ENCODE results near the gene ADI1.

The ADI1 gene

GRCh38 chr2:3489764-3490115 is 29.6 kb downstream of the ADI1 start:
- TF ChIP-seq CEBPB (IDR thresholded peaks at IDR 0.05) = no peak
- no peak for TF ChIP-seq USF1 (IDR thresholded peaks at IDR 0.05)
- TF ChIP-seq CREB1 (IDR thresholded peaks at IDR 0.05; ENCODE audit: low read depth) = no peak
- no peak for TF ChIP-seq YY1 (IDR thresholded peaks at IDR 0.05; ENCODE audit: low read depth)
- no peak for TF ChIP-seq RAD21 (IDR thresholded peaks at IDR 0.05; ENCODE audit: low read depth)
- no peak for TF ChIP-seq ZBTB7A (IDR thresholded peaks at IDR 0.05; ENCODE audit: low read depth)
- no peak for TF ChIP-seq TCF12 (IDR thresholded peaks at IDR 0.05; ENCODE audit: low read depth)
- TF ChIP-seq EP300 (IDR thresholded peaks at IDR 0.05; ENCODE audit: borderline replicate concordance) = no peak
- no peak for TF ChIP-seq FOXM1 (IDR thresholded peaks at IDR 0.05; ENCODE audit: borderline replicate concordance, low read depth)
- TF ChIP-seq NFIC (IDR thresholded peaks at IDR 0.05) = no peak

GRCh38 chr2:3488855-3489763 is 30.2 kb downstream of the ADI1 start:
- no peak for TF ChIP-seq ZBTB7A (IDR thresholded peaks at IDR 0.05; ENCODE audit: low read depth)
- TF ChIP-seq TEAD4 (IDR thresholded peaks at IDR 0.05) = no peak
- no peak for TF ChIP-seq USF1 (IDR thresholded peaks at IDR 0.05)
- no peak for TF ChIP-seq RAD21 (IDR thresholded peaks at IDR 0.05; ENCODE audit: low read depth)
- no peak for TF ChIP-seq REST (IDR thresholded peaks at IDR 0.05; ENCODE audit: low read depth)
- no peak for TF ChIP-seq TCF12 (IDR thresholded peaks at IDR 0.05; ENCODE audit: low read depth)
- TF ChIP-seq CREB1 (IDR thresholded peaks at IDR 0.05; ENCODE audit: low read depth) = no peak
- TF ChIP-seq EGR1 (IDR thresholded peaks at IDR 0.05) = no peak
- TF ChIP-seq NFIC (IDR thresholded peaks at IDR 0.05) = no peak
- no peak for TF ChIP-seq FOXM1 (IDR thresholded peaks at IDR 0.05; ENCODE audit: borderline replicate concordance, low read depth)
- TF ChIP-seq CEBPB (IDR thresholded peaks at IDR 0.05) = no peak
- TF ChIP-seq EP300 (IDR thresholded peaks at IDR 0.05; ENCODE audit: borderline replicate concordance) = no peak
- TF ChIP-seq TAF1 (IDR thresholded peaks at IDR 0.05; ENCODE audit: low read depth) = no peak
- TF ChIP-seq MAX (IDR thresholded peaks at IDR 0.05) = no peak
- no peak for TF ChIP-seq YY1 (IDR thresholded peaks at IDR 0.05; ENCODE audit: low read depth)

- TF ChIP-seq ZBTB7A (IDR thresholded peaks at IDR 0.05; ENCODE audit: low read depth) = no peak
- no peak for TF ChIP-seq NFIC (IDR thresholded peaks at IDR 0.05)
- TF ChIP-seq TAF1 (IDR thresholded peaks at IDR 0.05; ENCODE audit: low read depth) = no peak
- no peak for TF ChIP-seq FOXM1 (IDR thresholded peaks at IDR 0.05; ENCODE audit: borderline replicate concordance, low read depth)
- no peak for TF ChIP-seq TEAD4 (IDR thresholded peaks at IDR 0.05)
- TF ChIP-seq TCF12 (IDR thresholded peaks at IDR 0.05; ENCODE audit: low read depth) = no peak
- no peak for TF ChIP-seq MAX (IDR thresholded peaks at IDR 0.05)
- TF ChIP-seq YY1 (IDR thresholded peaks at IDR 0.05; ENCODE audit: low read depth) = no peak
- no peak for TF ChIP-seq USF1 (IDR thresholded peaks at IDR 0.05)
- TF ChIP-seq CREB1 (IDR thresholded peaks at IDR 0.05; ENCODE audit: low read depth) = no peak
- TF ChIP-seq REST (IDR thresholded peaks at IDR 0.05; ENCODE audit: low read depth) = no peak
- no peak for TF ChIP-seq CEBPB (IDR thresholded peaks at IDR 0.05)
- no peak for TF ChIP-seq EGR1 (IDR thresholded peaks at IDR 0.05)
- TF ChIP-seq RAD21 (IDR thresholded peaks at IDR 0.05; ENCODE audit: low read depth) = no peak
- TF ChIP-seq EP300 (IDR thresholded peaks at IDR 0.05; ENCODE audit: borderline replicate concordance) = no peak
These were observed 31.2 kb downstream of the ADI1 start for GRCh38 chr2:3488061-3488531.

- no peak for TF ChIP-seq CEBPB (IDR thresholded peaks at IDR 0.05)
- TF ChIP-seq NFIC (IDR thresholded peaks at IDR 0.05) = no peak
- no peak for TF ChIP-seq TEAD4 (IDR thresholded peaks at IDR 0.05)
- TF ChIP-seq TAF1 (IDR thresholded peaks at IDR 0.05; ENCODE audit: low read depth) = no peak
- TF ChIP-seq RAD21 (IDR thresholded peaks at IDR 0.05; ENCODE audit: low read depth) = no peak
- no peak for TF ChIP-seq ZBTB7A (IDR thresholded peaks at IDR 0.05; ENCODE audit: low read depth)
- TF ChIP-seq EP300 (IDR thresholded peaks at IDR 0.05; ENCODE audit: borderline replicate concordance) = no peak
- TF ChIP-seq EGR1 (IDR thresholded peaks at IDR 0.05) = no peak
- TF ChIP-seq YY1 (IDR thresholded peaks at IDR 0.05; ENCODE audit: low read depth) = no peak
- no peak for TF ChIP-seq CREB1 (IDR thresholded peaks at IDR 0.05; ENCODE audit: low read depth)
- TF ChIP-seq FOXM1 (IDR thresholded peaks at IDR 0.05; ENCODE audit: borderline replicate concordance, low read depth) = no peak
- no peak for TF ChIP-seq USF1 (IDR thresholded peaks at IDR 0.05)
- TF ChIP-seq TCF12 (IDR thresholded peaks at IDR 0.05; ENCODE audit: low read depth) = no peak
- no peak for TF ChIP-seq MAX (IDR thresholded peaks at IDR 0.05)
- no peak for TF ChIP-seq REST (IDR thresholded peaks at IDR 0.05; ENCODE audit: low read depth)
These were observed 31.9 kb downstream of the ADI1 start for GRCh38 chr2:3487432-3487831.

All from Ishikawa (cell line).